Measurements from ENCODE around the gene CUX1. TPM values are rescaled to one million over a fixed set of nuclear protein-coding genes. Genes with fewer than 3 reads are reported as not detected.
A peak's percentile ranks its signal among the peaks of the same experiment; 100 is the strongest.

The CUX1 gene
- total RNA-seq, 1 donor from 2014 or later: 118 TPM

GRCh38 chr7:101960323-101960722 lies 142.9 kb downstream of the CUX1 start:
- no peak for TF ChIP-seq CTCF (IDR thresholded peaks at IDR 0.05)
- Mint-ChIP-seq H3K36me3 (ENCODE audit: low read depth) (no peaks in the 10 kb centered on the region), H3K27ac (ENCODE audit: unreplicated experiment) (no peak overlapping the region), H3K27me3 (ENCODE audit: low read depth) (no peaks in the 10 kb centered on the region), H3K4me3 (ENCODE audit: unreplicated experiment) (no peak overlapping the region), H3K4me1 (ENCODE audit: low read depth) (peaks cover 20% of the 10 kb centered on the region), H3K9me3 (ENCODE audit: low read depth) (no peaks in the 10 kb centered on the region)
- DNase-seq (ENCODE audit: low spot score): no peak

- Mint-ChIP-seq H3K27me3 (ENCODE audit: low read depth) (no peaks in the 10 kb centered on the region), H3K36me3 (ENCODE audit: low read depth) (no peaks in the 10 kb centered on the region), H3K9me3 (ENCODE audit: low read depth) (no peaks in the 10 kb centered on the region), H3K4me3 (ENCODE audit: unreplicated experiment) (no peak overlapping the region), H3K27ac (ENCODE audit: unreplicated experiment) (no peak overlapping the region), H3K4me1 (ENCODE audit: low read depth) (peaks cover 20% of the 10 kb centered on the region)
- no peak for TF ChIP-seq CTCF (IDR thresholded peaks at IDR 0.05)
- DNase-seq (ENCODE audit: low spot score): no peak
These were observed 143.7 kb downstream of the CUX1 start for GRCh38 chr7:101960985-101961708.

GRCh38 chr7:101961811-101962210 lies 144.4 kb downstream of the CUX1 start:
- no peaks in the 10 kb centered on the region for H3K9me3 Mint-ChIP-seq (ENCODE audit: low read depth)
- no peak overlapping the region for H3K4me3 Mint-ChIP-seq (ENCODE audit: unreplicated experiment)
- DNase-seq (ENCODE audit: low spot score): no peak
- H3K27me3 Mint-ChIP-seq (ENCODE audit: low read depth): no peaks in the 10 kb centered on the region
- no peaks in the 10 kb centered on the region for H3K36me3 Mint-ChIP-seq (ENCODE audit: low read depth)
- peak overlapping the region; percentile 32 for H3K27ac Mint-ChIP-seq (ENCODE audit: unreplicated experiment)
- TF ChIP-seq CTCF (IDR thresholded peaks at IDR 0.05): no peak
- peaks cover 20% of the 10 kb centered on the region for H3K4me1 Mint-ChIP-seq (ENCODE audit: low read depth)

GRCh38 chr7:101963693-101964092 lies 146.3 kb downstream of the CUX1 start:
- no peak for TF ChIP-seq CTCF (IDR thresholded peaks at IDR 0.05)
- H3K9me3 Mint-ChIP-seq (ENCODE audit: low read depth): no peaks in the 10 kb centered on the region
- no peak for DNase-seq (ENCODE audit: low spot score)
- no peak overlapping the region for H3K4me3 Mint-ChIP-seq (ENCODE audit: unreplicated experiment)
- no peak overlapping the region for H3K27ac Mint-ChIP-seq (ENCODE audit: unreplicated experiment)
- peaks cover 20% of the 10 kb centered on the region for H3K4me1 Mint-ChIP-seq (ENCODE audit: low read depth)
- H3K36me3 Mint-ChIP-seq (ENCODE audit: low read depth): no peaks in the 10 kb centered on the region
- no peaks in the 10 kb centered on the region for H3K27me3 Mint-ChIP-seq (ENCODE audit: low read depth)

- Mint-ChIP-seq H3K27me3 (ENCODE audit: low read depth) (no peaks in the 10 kb centered on the region), H3K27ac (ENCODE audit: unreplicated experiment) (no peak overlapping the region)
These were observed 147.4 kb downstream of the CUX1 start for GRCh38 chr7:101964680-101965452.

More at GRCh38 chr7:101964680-101965452, 147.4 kb downstream of the CUX1 start:
- Mint-ChIP-seq H3K36me3 (ENCODE audit: low read depth) (no peaks in the 10 kb centered on the region), H3K4me1 (ENCODE audit: low read depth) (peaks cover 20% of the 10 kb centered on the region), H3K9me3 (ENCODE audit: low read depth) (no peaks in the 10 kb centered on the region), H3K4me3 (ENCODE audit: unreplicated experiment) (no peak overlapping the region)
- no peak for DNase-seq (ENCODE audit: low spot score)
- no peak for TF ChIP-seq CTCF (IDR thresholded peaks at IDR 0.05)
